ENCODE data around the gene GNS.
"Not testable (repeated sequence)": the region's sequence is repeated elsewhere in the genome, so short reads cannot be mapped to it uniquely, and the experiment has no call there.

Gene GNS

DNA sequence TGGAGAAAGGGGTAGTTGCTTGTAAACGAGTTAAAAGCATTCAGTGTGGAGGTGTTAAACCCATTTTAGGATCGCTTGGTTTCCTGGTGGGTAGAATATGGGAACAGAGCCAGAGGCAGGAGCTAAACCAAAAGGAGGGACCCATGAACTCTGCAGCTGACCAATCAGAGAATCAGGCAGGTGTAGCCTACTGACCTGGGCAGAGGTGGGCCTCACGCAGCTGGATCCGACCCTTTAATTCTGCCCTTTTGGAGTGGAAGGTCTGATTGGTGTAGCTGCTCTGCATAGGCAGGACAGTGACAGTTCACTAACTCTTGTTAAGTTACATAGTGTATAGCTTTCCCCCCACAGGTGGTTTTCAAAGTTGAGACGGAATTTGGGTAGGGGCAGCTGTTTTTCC lies 63.7 kb downstream of the GNS start:
- no peak for DNase-seq (ENCODE audit: low read depth)

DNA sequence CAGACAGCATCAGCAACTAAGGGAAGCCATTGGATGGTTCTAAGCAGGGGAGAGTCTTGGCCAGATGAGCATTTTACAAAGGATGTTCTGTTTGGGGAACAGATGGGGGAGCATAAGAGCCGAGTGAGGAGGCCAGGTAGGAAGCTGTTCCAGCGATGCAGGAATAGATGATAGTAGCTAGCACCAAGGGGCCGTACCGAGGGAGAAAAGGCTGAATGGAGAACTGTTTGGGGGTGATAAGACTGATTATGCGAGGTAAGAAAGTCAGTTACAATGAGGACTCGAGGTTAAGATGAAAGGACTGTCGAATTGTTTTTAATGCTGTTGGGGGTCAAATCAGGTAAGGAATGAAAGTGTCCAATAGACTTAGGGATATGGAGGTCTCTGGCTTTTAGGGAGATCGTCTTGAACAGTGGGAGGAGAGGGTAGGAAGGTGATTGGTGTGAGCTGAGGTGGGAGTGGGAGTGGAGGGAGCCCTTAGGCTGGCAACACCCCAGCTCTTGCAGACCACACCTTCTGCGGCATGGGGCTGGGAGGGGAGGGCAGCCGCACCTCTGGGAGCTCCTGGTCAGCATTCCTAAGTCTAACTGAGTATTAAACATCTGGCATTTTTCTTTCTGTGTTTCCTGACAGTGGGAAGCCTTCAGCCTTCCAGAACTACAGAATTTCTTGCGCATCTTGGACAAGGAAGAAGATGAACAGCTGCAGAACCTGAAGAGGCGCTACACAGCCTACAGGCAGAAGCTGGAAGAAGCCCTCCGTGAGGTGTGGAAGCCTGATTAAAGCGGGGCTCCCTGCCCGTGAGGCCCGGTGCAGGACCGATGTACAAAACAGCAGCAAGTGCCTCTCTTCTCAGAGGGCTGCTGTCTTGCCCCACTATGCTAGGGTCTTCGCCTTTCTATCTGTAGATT lies 64.8 kb downstream of the GNS start:
- no peak for DNase-seq (ENCODE audit: low read depth)

DNA sequence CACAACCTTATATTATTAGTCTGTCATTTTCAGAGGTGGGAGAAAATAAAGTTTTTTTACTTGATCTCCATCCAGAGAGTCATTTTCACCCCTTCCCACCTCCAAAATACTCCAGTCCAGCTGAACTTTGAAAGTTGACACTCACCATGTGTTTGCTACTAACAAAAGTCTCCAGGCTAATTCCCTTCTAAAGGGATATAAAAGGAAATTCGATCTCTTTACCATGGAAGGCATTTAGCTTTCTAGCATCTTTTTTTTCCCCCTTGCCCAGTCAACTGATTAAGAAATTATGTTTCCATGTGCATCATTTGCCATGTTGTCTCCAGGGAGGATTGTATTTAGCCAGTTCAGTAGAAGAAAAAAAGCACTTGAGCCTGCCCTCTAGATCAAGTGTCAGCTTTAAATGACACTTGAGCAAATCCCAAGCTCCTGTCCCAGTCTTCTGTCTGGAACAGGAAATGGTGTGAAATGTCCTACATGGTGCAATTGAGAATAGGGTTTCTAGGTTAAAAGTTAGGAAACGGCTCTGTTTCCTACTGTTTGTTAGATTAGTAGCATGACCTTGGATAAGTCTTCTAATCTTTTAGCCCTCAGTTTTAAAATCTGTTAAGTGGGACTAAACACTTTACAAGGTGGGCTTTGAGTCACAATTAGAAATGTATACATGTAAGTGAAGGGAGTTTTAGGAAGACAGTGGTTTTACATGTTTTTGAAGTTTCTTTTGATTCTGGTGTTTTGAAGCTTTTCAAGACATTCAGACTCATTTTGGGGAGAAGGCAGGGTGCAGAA lies 67.2 kb downstream of the GNS start:
- DNase-seq (ENCODE audit: low read depth) = no peak

DNA sequence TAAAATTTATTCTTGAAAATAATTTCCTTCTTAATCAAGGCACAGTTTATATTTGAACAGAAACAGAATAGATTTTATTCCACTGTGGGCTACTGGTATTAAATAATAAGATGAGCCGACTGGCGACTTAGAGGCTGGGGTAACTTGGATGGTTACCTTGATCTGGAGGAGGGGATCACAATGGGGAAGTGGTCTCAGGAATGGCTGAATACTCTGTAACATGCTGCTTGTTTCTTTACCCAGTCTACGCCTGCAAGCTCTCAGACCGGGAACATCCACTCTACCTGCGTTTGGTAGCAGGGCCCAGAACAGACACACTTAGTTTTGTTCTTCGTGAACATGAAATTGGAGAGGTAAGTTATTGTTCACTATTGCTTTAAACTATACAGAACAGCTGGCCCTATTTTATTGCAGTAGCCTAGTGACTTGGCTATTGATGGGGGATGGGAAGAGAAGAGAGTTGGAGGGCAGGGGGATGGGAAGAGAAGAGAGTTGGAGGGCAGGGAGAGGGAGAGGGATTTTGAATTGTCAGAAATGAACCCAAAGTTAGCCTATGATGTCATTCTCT lies 67.9 kb downstream of the GNS start:
- no peak for DNase-seq (ENCODE audit: low read depth)

DNA sequence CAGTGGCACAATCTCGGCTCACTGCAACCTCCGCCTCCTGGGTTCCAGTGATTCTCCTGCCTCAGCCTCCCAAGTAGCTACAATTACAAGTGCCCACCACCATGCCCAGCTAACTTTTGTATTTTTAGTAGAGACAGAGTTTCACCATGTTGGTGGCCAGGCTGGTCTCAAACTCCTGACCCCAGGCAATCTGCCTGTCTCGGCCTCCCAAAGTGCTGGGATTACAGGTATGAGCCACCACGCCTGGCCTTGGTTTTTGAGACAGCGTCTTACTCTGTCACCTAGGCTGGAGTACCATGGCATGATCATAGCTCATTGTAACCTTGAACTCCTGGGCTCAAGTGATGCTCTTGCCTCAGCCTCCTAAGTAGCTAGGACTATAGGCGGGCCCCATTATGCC lies 69.0 kb downstream of the GNS start:
- DNase-seq (ENCODE audit: low read depth) = not testable (repeated sequence)

DNA sequence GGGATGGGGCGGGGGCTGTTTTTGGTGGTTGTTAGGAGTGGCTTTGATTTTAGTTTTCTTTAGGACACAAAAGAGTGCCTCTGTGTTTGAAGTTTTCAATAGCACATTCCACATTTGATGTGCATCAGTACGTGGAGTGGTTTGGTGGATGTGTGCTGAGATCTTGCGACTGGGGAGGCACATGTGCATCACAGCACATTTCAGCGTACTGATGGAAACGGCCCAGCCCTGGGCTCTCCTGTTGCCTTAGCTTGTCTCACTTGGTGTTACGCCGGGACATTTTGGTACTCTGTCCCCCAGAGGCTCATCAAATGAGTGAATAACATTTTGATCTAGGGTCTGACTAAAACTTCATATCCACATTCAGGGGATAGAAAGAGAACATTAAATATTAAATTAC lies 70.5 kb downstream of the GNS start:
- DNase-seq (ENCODE audit: low read depth) = no peak

DNA sequence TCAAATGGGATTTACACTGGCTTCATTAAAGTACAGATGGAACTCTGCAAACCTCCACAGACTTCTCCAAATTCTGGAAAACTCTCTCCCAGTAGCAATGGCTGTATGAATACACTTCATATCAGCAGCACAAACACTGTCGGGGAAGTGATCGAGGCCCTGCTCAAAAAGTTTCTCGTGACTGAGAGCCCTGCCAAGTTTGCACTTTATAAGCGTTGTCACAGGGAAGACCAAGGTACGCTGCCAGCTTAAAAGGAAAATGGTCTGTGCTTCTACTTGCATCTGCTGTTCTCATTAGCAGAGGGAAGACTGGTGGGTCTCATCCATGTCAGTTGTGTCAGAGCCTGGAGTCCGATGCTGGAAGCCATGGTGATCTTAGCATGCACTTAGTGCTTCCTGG lies 71.0 kb downstream of the GNS start:
- no peak for DNase-seq (ENCODE audit: low read depth)

DNA sequence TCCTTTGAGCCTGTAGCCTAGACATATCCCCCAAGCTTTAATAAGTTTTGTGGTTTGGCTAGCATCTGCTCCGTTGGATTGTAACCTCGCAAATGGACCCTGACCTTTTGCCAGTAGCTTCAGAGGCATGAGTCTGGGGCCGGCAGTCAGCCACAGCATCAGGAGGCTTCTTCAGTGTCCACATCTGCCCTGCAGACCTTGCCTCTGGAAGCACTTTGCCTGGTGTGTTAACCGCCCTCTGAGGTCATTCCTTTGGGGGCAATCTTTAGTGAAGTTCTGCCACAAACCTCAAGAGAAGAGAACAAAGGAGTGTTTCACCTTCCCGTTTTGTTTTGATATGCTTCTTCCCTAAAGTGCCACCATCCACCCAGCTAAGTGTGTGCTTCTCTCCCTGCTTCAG lies 71.4 kb downstream of the GNS start:
- no peak for DNase-seq (ENCODE audit: low read depth)

DNA sequence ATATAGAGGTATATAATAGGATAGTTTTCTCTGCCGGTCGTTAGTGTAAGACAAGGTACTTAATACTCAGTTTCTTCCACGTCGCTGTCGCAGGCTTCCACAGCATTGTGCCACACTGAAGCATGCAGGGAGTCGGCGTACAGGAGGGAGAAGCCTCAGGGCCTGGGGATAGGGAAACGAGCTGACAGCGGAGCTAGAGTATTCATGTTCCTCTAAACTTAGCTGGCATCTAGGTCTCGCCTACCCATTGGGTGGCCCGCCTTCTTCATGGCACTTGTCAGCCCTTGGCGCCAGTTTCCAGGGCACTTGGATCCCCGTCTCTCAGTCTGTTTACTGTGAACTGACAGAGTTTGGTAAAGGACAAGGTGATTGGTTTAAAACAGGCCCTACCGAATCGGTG lies 73.6 kb downstream of the GNS start:
- no peak for DNase-seq (ENCODE audit: low read depth)

DNA sequence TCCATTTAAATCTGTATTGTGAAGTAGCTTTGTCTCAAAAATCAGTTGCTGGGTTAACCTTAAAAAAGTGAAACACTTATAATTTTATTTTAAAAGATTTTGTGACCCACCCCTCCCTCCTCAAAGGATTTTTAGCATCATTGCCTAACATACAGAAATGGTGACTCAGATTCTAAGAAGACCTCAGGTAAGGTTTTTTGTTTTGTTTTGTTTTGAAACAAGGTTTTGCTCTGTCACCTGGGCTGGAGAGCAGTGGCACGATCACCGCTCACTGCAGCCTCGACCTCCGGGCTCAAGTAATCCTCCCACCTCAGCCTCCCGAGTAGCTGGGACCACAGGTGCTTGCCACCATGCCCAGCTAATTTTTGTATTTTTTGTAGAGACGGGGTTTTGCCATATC lies 74.2 kb downstream of the GNS start:
- DNase-seq (ENCODE audit: low read depth) = no peak

DNA sequence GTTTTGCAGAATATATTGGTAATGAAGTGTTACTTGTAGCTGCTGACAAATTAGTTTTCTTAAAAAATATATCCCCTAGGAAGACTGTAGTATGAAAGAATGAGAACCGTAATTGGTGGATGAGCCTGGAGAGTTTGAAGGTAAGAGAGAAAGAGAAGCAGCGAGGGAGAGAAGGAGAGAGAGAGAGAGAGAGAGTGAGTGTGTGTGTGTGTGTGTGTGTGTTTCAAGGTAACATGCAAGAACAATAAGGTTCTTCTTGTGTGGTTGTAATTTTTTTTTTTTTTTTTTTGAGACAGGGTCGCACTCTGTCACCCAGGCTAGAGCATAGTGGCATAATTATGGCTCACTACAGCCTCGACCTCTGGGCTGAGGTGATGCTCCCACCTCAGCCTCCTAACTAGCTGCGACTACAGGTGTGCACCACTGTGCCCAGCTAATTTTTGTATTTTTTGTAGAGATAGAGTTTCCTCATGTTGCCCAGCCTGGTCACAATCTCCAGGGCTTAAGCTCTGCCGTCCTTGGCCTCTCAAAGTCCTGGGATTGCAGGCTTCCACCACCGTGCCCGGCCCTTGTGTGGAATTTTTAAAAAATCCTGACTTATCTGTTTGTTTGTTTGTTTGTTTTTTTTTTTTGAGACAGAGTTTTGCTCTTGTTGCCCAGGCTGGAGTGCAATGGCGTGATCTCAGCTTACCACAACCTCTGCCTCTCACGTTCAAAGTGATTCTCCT lies 75.2 kb downstream of the GNS start:
- no peak for DNase-seq (ENCODE audit: low read depth)

DNA sequence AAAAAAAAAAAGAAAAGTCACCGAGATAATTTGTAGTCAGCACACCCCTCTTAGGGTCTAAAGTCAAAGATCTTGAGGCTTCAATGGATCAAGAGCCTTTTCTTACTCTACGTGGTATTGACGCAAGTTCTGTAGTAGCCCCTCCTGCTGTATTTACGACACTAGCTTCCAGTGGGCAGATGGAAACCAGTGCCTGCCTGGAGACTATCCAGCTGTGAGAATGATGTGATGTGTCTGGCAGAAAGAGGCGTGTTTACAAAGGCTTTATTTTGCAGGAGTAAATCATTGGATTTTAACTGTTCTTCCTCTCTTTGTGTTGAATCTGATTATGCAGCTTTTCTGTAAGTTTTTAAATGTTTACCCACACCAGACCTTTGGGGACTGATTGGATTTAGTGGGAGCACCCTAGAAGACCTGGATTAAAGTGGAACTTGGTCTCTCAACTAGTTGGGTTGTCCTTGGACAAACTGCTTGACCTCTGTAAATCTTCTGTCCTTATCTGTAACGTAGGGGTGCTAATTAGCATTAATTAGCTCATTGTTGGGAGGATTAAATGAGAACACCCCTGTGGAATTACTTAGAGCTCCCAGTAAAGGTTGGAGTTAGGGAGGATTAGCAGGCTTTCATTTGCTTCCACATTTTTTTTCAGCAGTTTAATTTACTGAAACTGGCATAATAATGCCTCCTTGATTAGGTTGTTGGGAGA lies 76.5 kb downstream of the GNS start:
- DNase-seq (ENCODE audit: low read depth) = no peak

DNA sequence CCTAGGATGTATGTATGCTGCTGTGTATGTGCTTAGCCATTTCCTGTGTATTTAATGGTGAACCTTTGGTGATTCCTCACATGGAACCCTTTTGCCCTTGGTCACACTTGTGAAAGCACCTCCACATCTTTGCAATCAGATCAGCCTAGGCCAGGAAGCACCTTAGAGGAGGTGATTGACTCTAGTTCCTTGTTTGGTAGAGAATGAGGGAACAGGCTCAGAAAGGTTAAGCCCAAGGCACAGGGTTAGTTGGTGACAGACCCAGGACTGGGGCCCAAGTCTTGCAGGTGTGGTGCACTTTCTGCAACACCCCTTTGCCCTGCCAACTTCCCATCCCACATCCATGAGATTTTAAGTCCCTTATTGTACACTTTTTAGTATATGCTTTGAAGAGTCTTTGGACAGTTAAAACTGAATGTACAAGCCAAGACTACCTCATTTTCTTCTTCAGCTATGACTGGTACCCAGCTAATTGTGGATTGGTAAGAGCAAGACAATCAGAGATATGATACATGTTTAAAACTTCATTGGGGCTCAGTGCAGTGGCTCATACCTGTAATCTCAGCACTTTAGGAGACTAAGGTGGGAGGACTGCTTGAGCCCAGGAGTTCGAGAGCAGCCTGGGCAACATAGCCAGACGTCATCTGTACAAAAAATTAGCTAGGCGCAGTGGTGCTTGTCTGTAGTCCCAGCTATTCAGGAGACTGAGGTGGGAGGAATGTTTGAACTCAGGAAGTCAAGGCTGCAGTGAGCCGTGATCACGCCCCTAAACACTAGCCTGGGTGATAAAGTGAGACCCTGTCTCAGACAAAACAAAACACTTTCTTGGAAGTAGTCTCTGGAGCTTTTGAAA lies 77.8 kb downstream of the GNS start:
- no peak for DNase-seq (ENCODE audit: low read depth)

DNA sequence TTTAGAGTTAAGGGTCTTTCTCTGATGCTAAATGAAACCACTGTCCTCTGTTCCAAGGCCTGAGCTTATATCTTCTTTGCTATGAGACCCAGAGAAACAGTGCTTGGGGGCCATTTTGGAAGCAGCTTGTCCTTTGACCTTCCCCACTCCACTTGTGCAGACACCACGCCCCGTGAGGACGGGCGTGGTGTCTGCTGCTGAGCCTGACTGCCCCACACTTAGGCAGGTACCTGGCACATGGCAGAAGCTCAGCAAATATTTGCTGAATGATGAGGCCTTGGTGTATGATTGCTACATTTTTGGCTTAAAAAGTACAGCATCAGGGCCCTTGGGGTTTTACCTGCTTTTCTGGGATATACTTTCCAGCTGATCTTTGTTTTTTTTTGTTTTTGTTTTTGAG lies 79.0 kb downstream of the GNS start:
- no peak for DNase-seq (ENCODE audit: low read depth)

DNA sequence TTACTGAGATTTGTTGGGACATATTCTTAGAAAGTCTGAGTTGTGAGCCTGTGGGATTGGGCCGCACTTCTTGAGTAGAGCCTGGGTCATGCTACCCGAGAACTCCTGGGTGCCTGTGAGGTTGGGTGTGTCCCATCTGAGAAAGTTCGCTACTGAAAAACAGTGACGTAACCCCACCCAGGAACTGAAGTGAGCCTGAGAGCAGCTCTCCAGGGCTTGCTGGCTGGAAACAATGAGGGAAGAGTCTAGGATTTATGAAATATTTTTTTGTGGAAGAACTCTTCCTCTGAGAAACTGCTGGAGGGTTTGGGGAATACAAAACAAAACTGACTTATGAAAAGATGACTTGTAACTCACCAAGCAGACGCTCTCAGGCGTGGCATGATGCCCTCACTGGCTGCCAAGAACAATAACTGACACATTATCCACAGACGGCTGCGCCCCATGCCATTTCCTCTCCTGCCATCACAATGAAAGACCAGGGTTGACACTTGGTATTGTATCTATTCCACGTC lies 79.7 kb downstream of the GNS start:
- DNase-seq (ENCODE audit: low read depth) = peak; percentile 52

DNA sequence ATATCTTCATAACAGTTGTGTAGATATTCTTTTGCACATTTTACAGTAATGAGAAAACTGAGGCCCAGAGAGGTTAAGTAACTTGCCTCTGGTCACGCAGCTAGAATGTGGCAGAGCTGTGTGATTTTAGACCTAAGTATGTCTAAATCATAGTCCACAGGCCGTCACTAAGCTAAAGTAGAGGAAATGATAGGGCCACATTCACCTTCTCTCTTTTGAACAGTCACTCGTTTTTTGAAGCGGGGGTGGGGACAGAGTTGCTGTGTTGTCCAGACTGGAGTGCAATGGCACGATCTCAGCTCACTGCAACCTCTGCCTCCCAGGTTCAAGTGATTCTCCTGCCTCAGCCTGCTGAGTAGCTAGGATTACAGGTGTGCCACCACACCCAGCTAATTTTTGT lies 80.4 kb downstream of the GNS start:
- no peak for DNase-seq (ENCODE audit: low read depth)

DNA sequence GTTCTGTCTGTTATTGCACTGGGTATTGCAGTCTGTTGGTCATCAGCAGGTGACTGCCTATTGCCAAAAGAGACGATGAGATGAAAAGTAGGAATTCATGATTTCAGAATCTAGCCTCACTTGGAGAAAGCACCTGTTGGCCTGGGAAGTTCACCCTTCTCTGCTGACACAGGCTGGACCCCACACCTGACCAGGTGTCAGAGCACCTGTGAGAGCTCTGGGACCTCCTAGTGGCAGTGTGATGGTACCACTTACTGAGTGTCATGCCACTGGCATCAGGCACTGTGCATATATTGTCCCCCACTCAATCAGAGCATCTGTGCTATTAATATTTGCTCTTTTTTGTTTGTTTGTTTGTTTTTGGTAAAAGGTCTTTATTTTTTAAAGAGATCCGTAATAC lies 81.0 kb downstream of the GNS start:
- DNase-seq (ENCODE audit: low read depth) = no peak

DNA sequence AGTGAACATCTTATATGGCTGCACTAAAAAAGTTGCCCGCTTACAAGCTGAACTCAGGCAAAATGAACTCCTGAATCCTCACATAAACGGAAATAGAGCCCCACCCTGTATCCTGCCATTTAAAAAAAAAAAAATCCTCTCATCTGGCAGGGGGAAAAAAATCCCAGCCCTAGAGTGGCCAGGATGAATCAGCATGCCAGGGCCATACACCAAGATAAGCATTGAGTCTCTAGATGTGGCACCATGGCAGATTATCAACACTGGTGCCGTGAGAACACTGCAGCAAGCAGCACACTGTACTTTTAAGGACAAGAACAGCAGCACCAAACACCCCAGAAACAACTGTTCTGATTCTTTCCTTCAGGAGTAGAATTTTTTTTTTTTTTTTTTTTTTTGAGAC lies 83.4 kb downstream of the GNS start:
- no peak for DNase-seq (ENCODE audit: low read depth)

DNA sequence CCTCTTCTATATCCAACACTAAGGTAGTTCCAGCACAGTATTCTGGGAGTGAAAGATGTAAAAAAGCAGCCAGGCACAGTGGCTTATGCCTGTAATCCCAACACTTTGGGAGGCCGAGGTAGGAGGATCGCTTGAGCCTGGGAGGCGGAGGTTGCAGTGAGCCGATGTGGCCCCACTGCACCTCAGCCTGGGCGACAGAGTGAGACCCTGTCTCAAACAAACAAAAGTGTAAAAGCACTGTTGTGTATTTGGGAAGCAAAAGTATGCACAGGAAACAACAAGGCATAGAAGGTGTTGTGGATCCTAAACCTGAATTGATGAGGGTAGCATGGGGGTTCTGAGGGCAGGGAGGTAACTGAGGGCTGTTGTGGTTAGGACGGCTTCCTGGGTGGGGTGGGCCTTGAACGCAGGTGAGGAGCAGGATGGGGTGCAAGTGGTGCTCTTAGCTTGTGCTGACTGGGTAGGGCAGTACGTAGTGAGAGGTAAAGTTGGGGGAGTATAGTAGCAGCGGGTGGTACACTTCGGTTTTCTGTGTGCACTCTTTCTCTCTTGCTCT lies 84.8 kb downstream of the GNS start:
- no peak for DNase-seq (ENCODE audit: low read depth)

DNA sequence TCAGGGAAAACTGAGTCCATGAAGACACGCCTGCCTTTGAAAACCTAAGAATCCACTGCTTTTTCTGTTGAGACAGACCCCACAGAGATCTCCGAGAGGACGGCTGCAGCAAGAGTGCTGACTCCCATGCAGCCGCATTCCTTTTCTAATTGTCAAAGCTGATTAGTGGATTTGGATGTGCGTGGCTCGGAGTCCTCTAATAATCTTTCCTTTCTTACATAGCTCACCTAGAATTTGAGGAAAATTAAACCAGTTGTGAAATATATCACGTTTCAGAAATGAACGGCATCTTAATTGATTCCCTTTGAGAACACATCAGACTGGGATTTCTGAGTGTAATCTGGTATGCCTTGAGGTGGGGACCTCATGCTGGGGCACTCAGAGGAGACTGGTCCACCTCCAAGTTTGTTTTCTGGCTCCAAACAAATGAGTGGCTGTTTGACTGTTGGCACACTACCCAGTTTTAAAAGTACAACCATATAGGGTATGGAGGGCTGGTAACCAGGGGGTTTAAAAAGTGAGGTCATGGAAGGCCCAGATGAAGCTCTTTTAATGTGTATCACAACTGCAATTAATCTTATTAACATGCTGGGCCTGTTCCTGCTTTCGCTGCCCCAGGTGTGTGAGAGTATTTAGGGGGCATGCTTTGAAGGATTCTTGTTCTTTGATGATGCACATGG lies 85.6 kb downstream of the GNS start:
- no peak for DNase-seq (ENCODE audit: low read depth)

Data from fibroblast of the conjunctiva (primary cell).